OCI-LY3 (cell line): ENCODE data around the gene NACA2.

Source experiments
- CTCF ChIP-seq: fragments of 200-600, 300-600 bp; sonication (generic); IDR thresholded peaks from 2 replicates; pipeline ENCODE4 v1.5.1; 2014; ENCODE audit warnings: antibody characterized with exemption, low read length, low read depth
- EZH2phosphoT487 ChIP-seq: fragments of 200-600 bp; shearing (Covaris generic); IDR thresholded peaks from 2 replicates; pipeline ENCODE4 v1.6.1; 2018; ENCODE audit warnings: antibody characterized with exemption, mixed run types, low read depth

- no peak for TF ChIP-seq CTCF
- TF ChIP-seq EZH2phosphoT487: no peak
Measured at GRCh38 chr17:61584866-61585265, 6.2 kb downstream of the NACA2 start.
